Natural killer cell (primary cell): ENCODE results near the gene PLXDC1. TPM values are rescaled to one million over a fixed set of nuclear protein-coding genes. Genes with fewer than 3 reads are reported as not detected.
"Not testable (repeated sequence)": the region's sequence is repeated elsewhere in the genome, so short reads cannot be mapped to it uniquely, and the experiment has no call there.

Experiments
- ATAC-seq, 3 donors: fragments of 150-1000 bp in 2 of 3; fragments of 200-7000 bp in 1 of 3; cut with Tn5 transposase; 1 replicate in 1 of 3; 2 replicates in 2 of 3; pipeline ENCODE4 v1.10.0; 2021; ENCODE audit warnings: mild to moderate bottlenecking in 2 of 3, moderate library complexity in 2 of 3
- DNase-seq, 2 donors: peaks; one replicate each; pipeline versions ENCODE4 v3.0.0 to v3.0.0-alpha.2; 2013 to 2021; ENCODE audit warnings: mixed read lengths in 1 of 2
- H3K27ac ChIP-seq: one replicate; pipeline ENCODE4 v1.5.1; 2013; ENCODE audit warnings: mild to moderate bottlenecking, low read length
- H3K27me3 ChIP-seq: one replicate; pipeline ENCODE4 v1.6.1; 2013; ENCODE audit warnings: low read length; ENCODE audit not compliant: control insufficient read depth, insufficient read depth
- H3K36me3 ChIP-seq: one replicate; pipeline ENCODE4 v1.6.1; 2013; ENCODE audit warnings: low read length; ENCODE audit not compliant: control insufficient read depth, insufficient read depth
- H3K4me1 ChIP-seq: one replicate; pipeline ENCODE4 v1.6.1; 2013; ENCODE audit warnings: low read length; ENCODE audit not compliant: control insufficient read depth, insufficient read depth
- H3K4me3 ChIP-seq: one replicate; pipeline ENCODE4 v1.5.1; 2013; ENCODE audit warnings: low read length
- H3K9me3 ChIP-seq: one replicate; pipeline ENCODE4 v1.6.1; 2013; ENCODE audit warnings: low read length; ENCODE audit not compliant: control insufficient read depth, insufficient read depth
- H3K27ac Mint-ChIP-seq, 2 donors: one replicate each; pipeline ENCODE4 v1.8.0; 2022; ENCODE audit warnings: mild to moderate bottlenecking in 2 of 2, mixed read lengths in 2 of 2, moderate library complexity in 1 of 2
- H3K27me3 Mint-ChIP-seq, 2 donors: one replicate each; pipeline ENCODE4 v1.8.0; 2022; ENCODE audit warnings: low read depth in 2 of 2, mixed read lengths in 2 of 2
- H3K36me3 Mint-ChIP-seq: one replicate; pipeline ENCODE4 v1.8.0; 2022; ENCODE audit warnings: mixed read lengths
- H3K4me1 Mint-ChIP-seq, 2 donors: one replicate each; pipeline ENCODE4 v1.8.0; 2022; ENCODE audit warnings: mixed read lengths in 2 of 2
- H3K4me3 Mint-ChIP-seq: one replicate; pipeline ENCODE4 v1.8.0; 2022; ENCODE audit warnings: mild to moderate bottlenecking, moderate library complexity, mixed read lengths
- H3K9me3 Mint-ChIP-seq, 2 donors: one replicate each; pipeline ENCODE4 v1.8.0; 2022; ENCODE audit warnings: mixed read lengths in 2 of 2
- CTCF ChIP-seq: fragments of 200-600 bp; IDR thresholded peaks from one replicate; pipeline ENCODE4 v1.8.0; 2022; ENCODE audit warnings: antibody characterized with exemption
- WGBS: methylation state at CpG from one replicate; pipeline ENCODE4 v1.1.7; 2013; ENCODE audit warnings: missing lambda C conversion rate; ENCODE audit not compliant: insufficient coverage; 5-methylcytosine and 5-hydroxymethylcytosine counted together
- intact Hi-C: fragments of 100-400 bp; cut with micrococcal nuclease; formaldehyde crosslinking; loops from one replicate; pipeline ENCODE4 v1.14.2; 2022
- total RNA-seq, 4 donors: library from RNA; stranded (reverse); fragments of 120-200 nt in 1 of 4; gene quantifications; one replicate each; pipeline versions ENCODE4 v1.2.3 to v1.2.4, GENCODE V29; 2013 to 2022

The PLXDC1 gene
- total RNA-seq, 3 donors from 2014 or later (not counting 1 experiment from before 2014, with no cell fraction given), result 5.7 to 53.6 (median 15.9) TPM

- H3K4me3 ChIP-seq, result no peak overlapping the region
- H3K4me1 Mint-ChIP-seq, result no peaks in the 10 kb centered on the region
- no peaks in the 10 kb centered on the region for H3K27me3 Mint-ChIP-seq
- no peak overlapping the region for H3K27ac ChIP-seq
- TF ChIP-seq CTCF, result no peak
- no peaks in the 10 kb centered on the region for H3K9me3 ChIP-seq
- no peaks in the 10 kb centered on the region for H3K9me3 Mint-ChIP-seq
- no peaks in the 10 kb centered on the region for H3K4me1 ChIP-seq
- H3K36me3 ChIP-seq, result no peaks in the 10 kb centered on the region
- no peaks in the 10 kb centered on the region for H3K36me3 Mint-ChIP-seq
- 89% methylated on average over 9 of the region's 9 CpGs for WGBS
- H3K27ac Mint-ChIP-seq, result no peak overlapping the region
- H3K4me3 Mint-ChIP-seq, result no peak overlapping the region
- ATAC-seq (no peak), DNase-seq (no peak)
- H3K27me3 ChIP-seq, result no peaks in the 10 kb centered on the region
- intact Hi-C loops, result no loop called here
Measured at GRCh38 chr17:39123627-39124026, 27.8 kb downstream of the PLXDC1 start.

- Histone ChIP-seq H3K9me3 (no peaks in the 10 kb centered on the region), H3K4me1 (no peaks in the 10 kb centered on the region), H3K27me3 (no peaks in the 10 kb centered on the region), H3K4me3 (no peak overlapping the region), H3K36me3 (no peaks in the 10 kb centered on the region), H3K27ac (no peak overlapping the region)
- DNase-seq, result no peak
- Mint-ChIP-seq H3K4me3 (no peak overlapping the region), H3K27ac (no peak overlapping the region), H3K4me1 (no peaks in the 10 kb centered on the region), H3K36me3 (no peaks in the 10 kb centered on the region), H3K27me3 (no peaks in the 10 kb centered on the region), H3K9me3 (no peaks in the 10 kb centered on the region)
- no peak for ATAC-seq
- intact Hi-C loops, result no loop called here
- TF ChIP-seq CTCF, result no peak
- 80% methylated on average over 7 of the region's 7 CpGs for WGBS
Measured at GRCh38 chr17:39122991-39123390, 28.4 kb downstream of the PLXDC1 start.

- H3K36me3 Mint-ChIP-seq, H3K9me3 Mint-ChIP-seq, intact Hi-C loops, H3K4me1 ChIP-seq, H3K4me1 Mint-ChIP-seq, H3K4me3 Mint-ChIP-seq, H3K36me3 ChIP-seq, ATAC-seq, H3K9me3 ChIP-seq, H3K27ac Mint-ChIP-seq, DNase-seq, H3K27ac ChIP-seq, H3K4me3 ChIP-seq, H3K27me3 ChIP-seq, H3K27me3 Mint-ChIP-seq: not testable (repeated sequence)
- WGBS, result 97% methylated on average over 10 of the region's 10 CpGs
Measured at GRCh38 chr17:39121919-39122318, 29.5 kb downstream of the PLXDC1 start.

GRCh38 chr17:39118674-39119419 lies 32.6 kb downstream of the PLXDC1 start:
- Mint-ChIP-seq H3K4me3 (no peak overlapping the region), H3K27me3 (peaks cover 0 to 3% of the 10 kb centered on the region in 2 donors), H3K36me3 (no peaks in the 10 kb centered on the region), H3K27ac (no peak overlapping the region), H3K9me3 (no peaks in the 10 kb centered on the region), H3K4me1 (peaks cover 0 to 4% of the 10 kb centered on the region in 2 donors)
- ATAC-seq, result no peak
- no peak overlapping the region for H3K27ac ChIP-seq
- no peak for DNase-seq
- intact Hi-C loops, result no loop called here
- 79% methylated on average over 4 of the region's 5 CpGs for WGBS
- H3K27me3 ChIP-seq, result no peaks in the 10 kb centered on the region
- H3K4me3 ChIP-seq, result no peak overlapping the region
- H3K4me1 ChIP-seq, result no peaks in the 10 kb centered on the region
- H3K9me3 ChIP-seq, result no peaks in the 10 kb centered on the region
- no peak for TF ChIP-seq CTCF
- no peaks in the 10 kb centered on the region for H3K36me3 ChIP-seq
